GM18907 (cell line): ENCODE data around the gene ZNF281.
"Not testable (repeated sequence)": the region's sequence is repeated elsewhere in the genome, so short reads cannot be mapped to it uniquely, and the experiment has no call there.

ENCODE experiments used
- ATAC-seq: cut with Tn5 transposase; IDR thresholded peaks from one replicate; pipeline ENCODE4 v1.9.1; 2021; ENCODE audit warnings: mild to moderate bottlenecking, moderate library complexity; ENCODE audit not compliant: unreplicated experiment

Gene ZNF281

GRCh38 chr1:200429221-200429751 lies 19.4 kb upstream of the ZNF281 start:
- ATAC-seq = no peak

- no peak for ATAC-seq
These were observed 18.8 kb upstream of the ZNF281 start for GRCh38 chr1:200428482-200429205.

GRCh38 chr1:200427744-200428143 lies 17.9 kb upstream of the ZNF281 start:
- no peak for ATAC-seq

GRCh38 chr1:200426196-200426595 lies 16.4 kb upstream of the ZNF281 start:
- ATAC-seq = no peak

GRCh38 chr1:200423235-200423634 lies 13.4 kb upstream of the ZNF281 start:
- ATAC-seq = no peak

- no peak for ATAC-seq
These were observed 12.4 kb upstream of the ZNF281 start for GRCh38 chr1:200422211-200422610.

- ATAC-seq = peak; percentile 70
These were observed 6.2 kb upstream of the ZNF281 start for GRCh38 chr1:200415789-200416593.

- ATAC-seq = peak; percentile 49
These were observed 5.4 kb upstream of the ZNF281 start for GRCh38 chr1:200415227-200415626.

GRCh38 chr1:200414657-200415056 lies 4.8 kb upstream of the ZNF281 start:
- ATAC-seq = no peak

GRCh38 chr1:200413766-200414165 lies 3.9 kb upstream of the ZNF281 start:
- ATAC-seq = not testable (repeated sequence)

- no peak for ATAC-seq
These were observed 1.8 kb upstream of the ZNF281 start for GRCh38 chr1:200411406-200412257.

GRCh38 chr1:200410566-200410878 lies 686 bp upstream of the ZNF281 start:
- peak; percentile 18 for ATAC-seq

- peak; percentile 34 for ATAC-seq
These were observed 554 bp downstream of the ZNF281 start for GRCh38 chr1:200409203-200409760.

- no peak for ATAC-seq
These were observed 3.6 kb downstream of the ZNF281 start for GRCh38 chr1:200406161-200406797.

GRCh38 chr1:200405264-200405663 lies 4.6 kb downstream of the ZNF281 start:
- no peak for ATAC-seq

GRCh38 chr1:200401708-200402107 lies 8.1 kb downstream of the ZNF281 start:
- ATAC-seq = no peak

- ATAC-seq = no peak
These were observed 8.6 kb downstream of the ZNF281 start for GRCh38 chr1:200401263-200401662.

- no peak for ATAC-seq
These were observed 9.3 kb downstream of the ZNF281 start for GRCh38 chr1:200400556-200400955.

- ATAC-seq = no peak
These were observed 10.0 kb downstream of the ZNF281 start for GRCh38 chr1:200399860-200400259.

GRCh38 chr1:200398373-200398772 lies 11.5 kb downstream of the ZNF281 start:
- ATAC-seq = no peak
